NCI-H2196 treated with DMSO at 0.1 percent for 48 hours (cell line): ENCODE measurements around the gene HMX2.

Experiments
- DNase-seq: peaks from one replicate; lab custom pipeline; 2025; ENCODE audit not compliant: unreplicated experiment; lab: John Stamatoyannopoulos, UW

HMX2 gene

DNA sequence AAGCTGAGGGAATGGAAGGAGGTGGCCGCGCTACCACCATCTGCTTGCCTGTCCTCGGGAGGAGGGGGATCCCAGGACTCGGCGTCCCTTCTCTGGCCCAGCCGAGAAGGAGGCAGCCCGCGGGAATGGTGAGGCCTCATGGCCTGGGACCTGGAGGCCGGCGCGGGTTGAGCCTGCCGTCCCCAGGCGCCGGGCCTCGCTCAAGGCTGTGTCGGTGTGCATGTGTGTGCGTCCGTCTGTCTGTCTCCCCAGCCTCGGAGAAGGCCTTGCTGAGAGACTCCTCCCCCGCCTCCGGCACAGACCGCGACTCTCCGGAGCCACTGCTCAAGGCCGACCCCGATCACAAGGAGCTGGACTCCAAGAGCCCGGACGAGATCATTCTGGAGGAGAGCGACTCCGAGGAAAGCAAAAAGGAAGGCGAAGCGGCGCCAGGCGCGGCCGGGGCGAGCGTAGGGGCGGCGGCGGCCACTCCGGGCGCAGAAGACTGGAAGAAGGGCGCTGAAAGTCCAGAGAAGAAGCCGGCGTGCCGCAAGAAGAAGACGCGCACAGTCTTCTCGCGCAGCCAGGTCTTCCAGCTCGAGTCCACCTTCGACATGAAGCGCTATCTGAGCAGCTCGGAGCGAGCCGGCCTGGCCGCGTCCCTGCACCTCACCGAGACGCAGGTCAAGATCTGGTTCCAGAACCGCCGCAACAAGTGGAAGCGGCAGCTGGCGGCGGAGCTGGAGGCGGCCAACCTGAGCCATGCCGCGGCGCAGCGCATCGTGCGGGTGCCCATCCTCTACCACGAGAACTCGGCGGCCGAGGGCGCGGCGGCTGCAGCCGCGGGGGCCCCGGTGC is 10.9 kb upstream of the HMX2 start:
- no peak for DNase-seq

DNA sequence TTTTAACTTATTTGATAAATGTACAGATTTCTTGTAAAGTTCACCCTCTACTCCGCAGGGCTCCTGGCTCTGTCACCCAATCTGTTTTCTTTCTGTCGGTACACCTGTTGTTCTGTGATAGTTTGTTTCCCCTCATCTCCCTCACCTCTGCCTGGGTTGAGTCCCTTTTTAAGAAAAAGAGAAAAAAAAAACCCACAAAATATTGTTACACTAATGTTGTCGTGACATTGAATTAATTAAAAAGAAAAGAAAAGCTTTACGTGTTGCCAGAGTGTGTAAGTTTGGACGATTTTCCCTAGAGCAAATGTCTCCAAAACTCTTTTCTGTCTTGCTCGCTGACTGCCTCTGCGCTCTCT is 8.8 kb upstream of the HMX2 start:
- no peak for DNase-seq

DNA sequence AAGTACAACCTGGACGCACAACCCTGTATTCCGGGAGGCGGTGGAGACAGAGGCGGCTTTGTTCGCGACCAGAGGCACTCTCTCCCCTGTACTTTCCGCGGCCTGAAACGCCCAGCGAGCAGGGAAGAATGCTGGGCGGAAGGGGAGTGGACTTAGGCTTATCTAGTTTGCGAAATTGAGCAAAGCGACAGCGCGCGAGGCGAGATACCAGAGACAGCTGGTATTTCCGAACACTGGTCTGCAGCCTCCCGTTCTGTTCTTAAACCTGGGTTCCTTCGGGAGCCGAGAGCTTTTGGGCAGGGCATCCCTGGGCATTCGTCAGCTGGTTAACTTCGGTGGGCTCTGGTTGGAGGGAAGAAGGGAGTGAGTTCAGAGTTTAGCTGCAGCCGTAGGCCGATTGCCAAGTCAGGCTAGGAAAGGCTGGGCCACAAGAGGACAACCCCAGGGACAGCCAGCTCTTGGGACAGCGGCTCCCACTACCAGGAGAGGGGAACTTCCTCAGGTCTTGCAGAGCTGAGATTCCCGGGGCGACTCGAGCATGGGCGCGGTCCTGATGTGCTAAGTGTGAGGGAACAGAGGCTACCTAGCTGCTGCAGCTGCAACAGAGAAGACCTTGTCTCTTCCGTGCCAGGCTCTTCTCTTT is 8.3 kb upstream of the HMX2 start:
- DNase-seq: no peak

DNA sequence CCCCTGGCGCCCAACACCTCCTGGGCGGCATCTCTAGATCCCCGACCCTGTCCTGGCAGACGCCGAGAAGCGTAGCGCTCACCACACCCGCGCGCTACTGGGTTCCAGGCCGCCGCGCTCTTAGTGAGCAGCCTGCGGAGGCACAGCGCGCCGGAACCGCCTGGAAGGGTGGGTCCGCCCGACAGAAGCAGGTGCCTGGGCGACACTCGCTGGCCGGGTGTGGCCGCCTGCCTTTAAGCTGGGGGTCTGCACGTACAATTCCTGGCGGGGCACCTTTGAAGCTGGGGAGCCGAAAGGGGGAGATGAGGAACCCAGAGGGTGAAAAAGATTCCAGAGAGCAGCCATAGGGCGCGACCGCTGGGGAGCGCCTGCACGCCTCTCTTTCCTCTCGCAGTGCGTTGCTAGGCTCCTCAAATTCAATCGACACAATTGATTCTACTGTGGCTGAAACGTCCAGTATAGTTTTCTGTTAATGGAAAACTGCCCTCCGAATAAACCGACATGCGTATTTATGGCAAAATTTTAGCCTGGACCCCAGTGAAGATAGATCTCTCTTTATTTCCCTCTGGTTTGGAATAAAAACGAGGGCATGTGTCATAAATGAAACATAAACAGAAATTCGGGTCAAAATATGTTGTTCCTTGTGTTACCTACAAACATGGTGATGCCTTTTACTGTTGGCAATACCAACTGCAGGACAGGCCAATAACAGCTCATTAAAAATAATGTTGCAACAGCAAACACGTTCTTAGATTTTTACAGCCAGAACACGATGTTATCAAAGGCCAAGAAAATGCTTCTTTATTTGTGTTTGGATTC is 7.6 kb upstream of the HMX2 start:
- DNase-seq: no peak

DNA sequence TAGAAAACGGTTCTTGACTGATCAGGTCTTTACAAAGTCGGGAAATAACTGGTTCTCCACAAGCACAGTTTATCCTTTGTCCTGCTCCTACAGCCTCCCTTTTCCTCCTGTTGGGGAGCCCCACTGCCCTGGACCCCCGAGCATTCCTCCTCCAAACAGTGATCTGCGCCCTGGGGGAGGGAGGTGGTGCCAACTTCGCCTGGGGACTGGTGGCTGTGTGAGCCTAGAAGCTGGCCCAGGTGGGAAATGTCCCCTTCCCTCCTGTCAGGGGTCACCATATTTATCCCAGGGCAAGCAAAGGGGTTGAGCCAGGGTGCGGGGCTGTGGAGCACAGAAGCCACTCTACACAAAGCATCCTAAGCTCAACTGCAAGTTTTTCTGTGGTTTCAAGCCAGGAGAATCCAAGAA is 6.9 kb upstream of the HMX2 start:
- no peak for DNase-seq

DNA sequence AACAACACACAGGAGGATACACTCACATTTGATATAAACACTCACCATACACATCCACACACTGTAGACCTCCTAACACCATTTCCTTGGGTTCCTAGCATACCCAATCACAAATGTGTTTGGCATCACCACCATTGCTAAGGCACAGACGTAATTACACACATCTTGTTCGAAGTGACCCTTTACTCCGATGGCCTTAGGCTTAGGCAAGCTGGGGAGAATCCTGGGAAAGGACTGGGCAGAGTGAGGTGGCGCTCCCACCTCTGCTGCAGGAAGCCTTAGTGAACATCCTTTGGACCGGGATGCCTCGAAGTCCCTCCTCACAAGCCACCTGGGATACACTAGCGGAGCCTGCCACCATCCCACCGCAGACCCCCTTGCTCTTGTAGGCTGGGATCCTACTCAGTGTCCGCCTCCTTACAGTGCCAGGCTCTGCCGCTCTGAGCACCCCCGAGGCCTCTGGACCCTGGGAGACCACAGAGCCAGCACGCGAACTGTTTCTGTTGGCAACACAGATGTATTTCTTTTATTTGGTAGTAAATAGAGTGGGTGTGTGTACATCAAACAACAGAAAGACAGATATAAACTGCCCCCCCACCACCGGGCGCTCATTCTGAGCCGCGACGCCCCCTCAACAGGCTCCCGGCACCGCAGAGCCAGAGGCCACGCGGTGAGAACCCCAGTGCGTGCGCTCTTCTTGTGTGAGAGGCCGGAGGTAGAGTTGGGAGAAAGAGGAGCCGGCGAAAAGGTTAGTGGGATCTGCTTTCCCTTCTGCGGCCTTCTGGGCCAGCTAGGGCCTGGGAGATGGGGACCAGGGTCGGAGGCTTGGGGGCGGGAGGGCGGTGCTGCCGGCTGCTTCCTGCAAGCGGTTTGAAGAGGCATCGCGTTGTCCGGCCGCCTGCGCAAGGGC is 5.9 kb upstream of the HMX2 start:
- DNase-seq: no peak

DNA sequence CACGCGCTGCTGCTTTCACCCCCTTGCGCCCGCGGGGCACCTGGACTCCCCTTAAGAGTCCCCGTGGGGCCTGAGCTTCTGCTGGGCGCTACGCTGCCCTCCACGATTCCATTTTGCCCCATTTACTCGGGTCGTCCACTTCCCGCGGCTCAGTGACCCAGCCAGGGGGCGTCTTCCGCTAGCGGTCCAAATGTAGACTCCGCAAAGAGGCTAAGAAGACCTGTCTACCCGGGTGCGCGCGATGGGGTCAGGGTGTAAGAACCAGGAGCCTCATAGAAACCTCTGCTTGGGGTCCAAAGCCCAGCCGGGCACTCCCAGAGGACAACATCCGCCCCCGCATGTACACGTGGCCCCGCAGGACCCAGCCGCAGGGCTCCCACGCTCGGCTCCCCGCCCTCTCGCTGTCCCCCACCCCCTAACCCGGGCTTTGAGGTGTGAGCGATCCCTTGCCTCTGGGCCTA is 5.2 kb upstream of the HMX2 start:
- DNase-seq: no peak

DNA sequence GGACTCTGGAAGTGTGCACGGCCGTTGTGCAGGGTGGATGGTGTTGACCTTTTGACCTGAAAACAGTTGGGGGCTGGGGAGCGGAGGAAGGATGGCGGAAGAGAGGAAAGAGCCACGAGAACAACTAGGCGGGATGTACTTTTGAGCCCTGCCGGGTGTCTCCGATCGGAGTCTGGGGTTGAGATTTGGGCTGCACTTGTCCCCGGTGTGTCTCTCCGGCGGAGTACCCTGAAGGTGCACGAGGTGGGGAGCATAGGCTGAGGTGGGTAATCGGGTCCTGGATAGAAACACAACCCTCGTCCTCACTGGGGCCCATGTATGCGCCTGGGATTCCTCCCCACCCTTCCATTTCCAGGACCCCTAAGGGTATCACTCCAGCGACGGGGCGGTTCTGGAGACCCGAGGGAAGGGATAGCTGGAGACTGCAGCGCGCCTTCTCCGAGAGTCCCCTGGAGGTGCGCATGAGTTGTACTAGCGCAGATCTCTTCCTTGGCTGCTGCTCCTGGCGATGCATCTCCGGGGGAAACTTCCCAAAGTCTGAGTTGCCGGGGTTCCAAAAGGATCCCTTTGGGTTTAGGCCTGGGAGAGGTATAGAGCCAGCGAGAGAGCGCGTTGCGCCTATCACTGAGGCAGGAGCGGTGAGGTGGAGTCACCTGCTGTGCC is 4.6 kb upstream of the HMX2 start:
- no peak for DNase-seq

DNA sequence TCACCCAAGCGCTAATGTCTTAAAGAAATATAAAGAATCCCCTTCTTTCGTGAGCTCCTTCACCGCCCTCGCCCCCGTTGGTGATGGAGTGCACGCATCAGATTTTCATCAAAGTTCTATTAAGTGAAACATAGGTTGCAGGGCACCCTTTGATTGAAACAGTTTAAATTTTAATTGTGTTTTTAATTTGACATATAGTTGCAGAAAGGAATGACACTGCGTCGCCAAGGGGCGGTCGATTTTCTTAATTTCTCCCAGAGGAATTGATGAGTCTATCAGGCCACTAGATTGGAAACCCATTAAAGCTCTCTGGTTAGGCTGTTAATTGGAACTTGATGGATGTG is 4.1 kb upstream of the HMX2 start:
- DNase-seq: no peak

DNA sequence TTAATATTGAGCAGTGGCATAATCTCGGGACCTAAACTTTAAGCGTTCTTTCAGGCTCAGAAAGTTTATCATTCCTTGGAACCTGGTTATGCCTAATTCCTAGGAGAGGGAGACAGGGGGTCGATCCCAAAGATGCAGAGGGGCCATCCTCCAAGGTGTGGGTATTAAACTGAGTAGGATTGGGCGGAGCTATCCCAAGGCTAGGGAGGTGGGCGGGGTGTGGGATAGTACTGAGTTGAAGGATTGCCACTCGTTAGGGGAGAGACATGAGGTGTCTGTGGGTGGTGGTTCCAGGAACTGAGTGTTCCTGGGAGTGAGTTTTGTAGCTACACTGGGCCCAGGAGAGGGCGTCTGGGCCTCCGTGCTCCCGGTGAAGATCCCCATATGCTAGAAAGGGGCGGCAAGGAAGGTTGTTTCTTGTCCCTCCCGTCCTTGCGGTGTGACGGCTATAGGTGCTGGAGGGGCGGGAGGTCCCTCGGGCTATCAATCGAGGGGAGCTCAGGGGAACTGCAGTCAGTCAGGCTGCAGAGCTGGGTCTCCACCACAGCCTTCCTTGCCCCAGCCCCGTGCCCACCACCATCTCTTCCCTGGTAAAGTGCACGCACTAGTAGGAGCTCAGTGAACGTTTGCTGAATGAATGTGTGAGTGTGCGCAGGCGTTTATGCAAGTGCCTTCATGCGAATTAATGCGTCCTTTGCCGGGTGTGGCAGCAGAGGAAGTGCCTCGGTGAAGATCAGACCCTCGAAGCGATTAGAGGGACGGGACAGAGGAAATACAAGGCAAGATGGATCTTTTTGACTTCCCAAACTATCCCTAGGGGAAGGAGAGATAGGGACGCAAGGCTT is 3.0 kb upstream of the HMX2 start:
- DNase-seq: no peak

DNA sequence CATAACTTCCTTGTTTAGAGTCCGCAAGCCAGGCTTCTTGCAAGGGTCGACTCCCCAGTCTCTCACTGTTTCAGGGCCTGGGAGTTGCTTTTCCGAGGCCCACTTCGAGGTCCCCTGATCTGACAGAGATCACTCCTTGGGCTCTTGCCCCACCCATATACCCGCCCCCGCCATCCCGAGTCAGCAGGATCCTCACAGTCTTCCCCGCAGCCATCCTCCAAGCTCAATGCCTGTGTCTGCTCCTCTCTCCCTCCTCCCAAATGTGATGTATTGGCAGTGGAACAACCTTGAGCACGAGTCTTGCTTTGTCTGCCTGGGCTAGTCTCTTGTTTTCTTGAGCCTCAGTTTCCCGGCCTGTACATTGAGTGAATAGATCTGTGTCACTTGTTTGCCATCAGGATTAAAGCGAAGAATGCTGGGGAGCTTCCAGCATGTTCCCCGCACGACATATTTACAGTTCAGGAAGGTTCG is 2.4 kb upstream of the HMX2 start:
- no peak for DNase-seq

DNA sequence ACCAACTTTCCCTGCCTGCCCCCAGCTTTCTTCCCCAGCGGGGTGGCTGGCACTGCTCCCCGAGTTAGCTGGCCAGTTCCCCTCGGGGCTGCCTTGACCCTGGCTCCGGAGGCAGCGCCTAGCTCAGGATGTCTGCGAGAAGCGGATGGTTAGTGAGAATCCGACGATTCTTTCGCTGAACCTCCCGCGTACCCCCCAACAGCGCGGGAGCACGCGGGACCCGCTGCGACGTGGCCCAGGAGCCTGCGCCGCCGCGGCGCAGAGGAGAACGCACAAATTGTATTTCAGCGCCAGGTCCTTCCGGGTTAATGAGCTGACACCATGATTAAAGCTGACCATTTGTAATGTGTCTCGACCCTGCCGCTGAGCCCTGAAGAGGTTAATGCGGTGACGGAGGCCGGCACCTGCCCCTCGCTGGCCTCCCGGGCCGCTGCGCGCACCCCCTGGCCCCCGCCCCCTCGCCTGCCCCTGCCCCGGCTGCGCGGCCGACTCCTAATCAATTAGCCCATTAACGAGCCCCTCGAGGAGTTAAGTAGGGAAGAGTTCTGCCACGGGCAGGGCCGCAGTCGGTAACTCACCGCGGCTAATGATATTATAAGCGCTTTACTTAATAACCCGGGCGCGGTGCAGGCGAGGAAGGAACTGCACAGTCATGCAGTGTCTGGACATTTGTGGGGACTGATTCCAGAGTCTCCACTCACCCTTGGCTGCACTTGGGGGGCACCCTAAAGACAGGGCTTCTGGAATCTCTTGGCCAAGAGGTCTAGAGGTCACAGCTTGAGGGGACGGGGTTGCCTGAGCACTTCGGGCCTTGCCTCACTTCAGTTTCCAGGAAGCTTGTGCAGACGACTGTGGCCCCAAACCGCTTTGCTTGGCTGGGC is 1.7 kb upstream of the HMX2 start:
- no peak for DNase-seq

DNA sequence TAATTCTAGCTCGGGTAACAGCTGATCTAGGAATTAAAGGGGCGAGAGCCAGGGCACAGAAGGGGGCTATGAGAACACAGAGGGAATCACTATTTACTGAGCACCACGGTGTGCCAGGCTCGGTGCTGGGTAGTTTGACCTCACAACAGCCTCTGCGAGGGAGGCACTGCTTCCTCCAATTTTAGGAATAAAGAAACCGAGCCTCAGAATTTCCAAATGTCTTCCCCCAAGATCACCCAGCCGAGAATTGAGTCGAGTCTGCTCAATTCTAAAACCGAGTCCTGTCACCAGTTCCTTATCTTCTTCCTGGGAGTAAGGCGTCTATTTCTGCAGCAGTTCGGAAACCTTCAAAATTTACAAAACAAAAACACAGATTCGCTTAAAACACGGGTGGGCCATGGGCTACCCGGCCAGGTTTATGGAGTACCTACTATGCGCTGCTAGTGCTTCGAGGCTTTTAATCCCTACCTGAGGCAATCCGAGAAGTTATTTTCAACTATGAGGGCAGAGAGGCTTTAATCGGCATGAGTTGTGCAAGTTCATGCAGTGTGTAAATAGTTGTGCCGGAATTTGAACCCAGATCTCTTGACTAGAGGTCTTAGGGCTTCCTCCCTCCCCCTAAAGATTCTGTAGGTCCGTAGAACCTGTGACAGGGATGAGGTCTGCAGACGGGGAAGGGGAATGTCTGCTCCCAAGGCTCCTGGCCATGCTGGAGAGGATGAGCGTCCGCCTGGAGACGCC is 872 bp upstream of the HMX2 start:
- DNase-seq: no peak

DNA sequence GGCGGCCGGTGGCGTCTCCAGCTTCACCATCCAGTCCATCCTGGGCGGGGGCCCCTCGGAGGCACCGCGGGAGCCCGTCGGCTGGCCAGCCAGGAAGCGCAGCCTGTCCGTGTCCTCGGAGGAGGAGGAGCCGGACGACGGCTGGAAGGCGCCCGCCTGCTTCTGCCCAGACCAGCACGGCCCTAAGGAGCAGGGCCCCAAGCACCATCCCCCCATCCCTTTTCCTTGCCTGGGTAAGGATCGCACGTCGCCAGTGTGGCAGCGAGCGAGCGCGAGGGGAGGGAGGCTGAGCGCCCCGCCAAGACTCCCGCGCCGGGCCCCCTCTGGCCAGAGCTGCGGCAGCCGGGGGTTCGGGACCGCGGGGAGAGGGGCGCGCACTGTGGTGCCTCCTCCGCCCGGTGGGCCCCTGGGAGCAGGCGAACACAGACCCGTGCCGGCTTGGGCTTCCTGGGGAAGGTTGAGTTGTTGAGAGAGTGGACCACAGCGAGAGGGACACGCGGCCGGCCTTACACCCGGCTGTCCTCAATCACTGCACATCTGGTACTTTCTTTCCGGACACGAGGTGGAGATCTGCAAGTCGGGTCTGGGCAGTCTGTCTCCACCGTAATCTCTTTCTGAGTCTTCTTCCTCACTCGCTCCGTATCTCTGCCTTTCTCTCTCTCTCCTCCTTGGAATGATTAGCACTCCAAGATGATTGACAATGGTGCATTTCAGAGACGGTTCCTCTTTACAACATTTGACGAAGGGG is 652 bp downstream of the HMX2 start:
- DNase-seq: no peak

DNA sequence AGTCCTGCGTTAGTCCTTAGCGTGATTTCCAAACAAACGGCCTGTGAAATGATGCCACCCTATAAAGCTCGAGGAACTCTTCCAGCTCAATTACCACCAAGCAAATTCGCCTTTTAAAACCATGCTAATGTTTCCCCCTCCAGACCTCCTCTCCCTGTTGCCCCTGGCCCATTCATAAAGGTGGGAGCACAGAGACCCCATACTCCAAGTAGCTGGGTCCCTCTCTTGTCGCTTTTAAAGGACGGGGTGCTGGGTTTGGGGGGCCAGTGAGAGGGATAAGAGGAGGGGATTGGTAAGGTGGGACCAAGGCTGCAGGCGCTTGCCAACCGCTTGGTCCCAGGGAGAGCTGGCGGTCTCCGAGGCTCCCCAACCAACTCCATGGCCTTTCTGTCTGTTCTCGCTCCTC is 1.2 kb downstream of the HMX2 start:
- no peak for DNase-seq

DNA sequence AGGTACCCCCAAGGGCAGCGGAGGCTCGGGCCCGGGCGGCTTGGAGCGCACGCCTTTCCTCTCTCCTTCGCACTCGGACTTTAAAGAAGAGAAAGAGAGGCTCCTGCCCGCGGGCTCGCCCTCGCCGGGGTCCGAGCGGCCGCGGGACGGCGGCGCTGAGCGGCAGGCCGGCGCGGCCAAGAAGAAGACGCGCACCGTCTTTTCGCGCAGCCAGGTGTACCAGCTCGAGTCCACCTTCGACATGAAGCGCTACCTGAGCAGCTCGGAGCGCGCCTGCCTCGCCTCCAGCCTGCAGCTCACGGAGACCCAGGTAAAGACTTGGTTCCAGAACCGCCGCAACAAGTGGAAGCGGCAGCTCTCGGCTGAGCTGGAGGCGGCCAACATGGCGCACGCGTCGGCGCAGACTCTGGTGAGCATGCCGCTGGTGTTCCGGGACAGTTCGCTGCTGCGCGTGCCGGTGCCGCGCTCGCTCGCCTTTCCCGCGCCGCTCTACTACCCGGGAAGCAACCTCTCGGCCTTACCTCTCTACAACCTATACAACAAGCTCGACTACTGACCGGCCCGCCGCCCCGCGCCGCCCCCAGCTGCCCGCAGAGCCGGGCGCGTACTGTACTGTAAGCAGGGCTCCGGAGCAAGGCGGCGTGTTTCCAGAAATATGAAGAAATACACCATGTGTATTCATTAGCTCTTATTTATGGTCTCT is 1.8 kb downstream of the HMX2 start:
- DNase-seq: no peak
